BE2C (cell line): Measurements from ENCODE around the gene GPR55. TPM values are rescaled to one million over a fixed set of nuclear protein-coding genes. Genes with fewer than 3 reads are reported as not detected.
"Not testable (repeated sequence)": the region's sequence is repeated elsewhere in the genome, so short reads cannot be mapped to it uniquely, and the experiment has no call there.

Experiments
- DNase-seq: peaks from one replicate; pipeline ENCODE4 v3.0.0-alpha.2; 2020
- H3K27me3 ChIP-seq: fragments of 250-450 bp; sonication (Bioruptor Pico); 2 replicates; pipeline ENCODE4 v1.5.1; 2020; ENCODE audit warnings: mild to moderate bottlenecking
- H3K36me3 ChIP-seq: fragments of 250-450 bp; sonication (Bioruptor Pico); 2 replicates; pipeline ENCODE4 v1.5.1; 2020; ENCODE audit warnings: mild to moderate bottlenecking
- H3K4me1 ChIP-seq: fragments of 250-450 bp; sonication (Bioruptor Pico); 2 replicates; pipeline ENCODE4 v1.5.1; 2020
- H3K4me3 ChIP-seq: 2 replicates; pipeline ENCODE4 v1.5.1; 2011; ENCODE audit warnings: low read depth, low read length
- H3K9me3 ChIP-seq: fragments of 250-450 bp; sonication (Bioruptor Pico); 2 replicates; pipeline ENCODE4 v1.5.1; 2020
- polyA plus RNA-seq: library from polyadenylated mRNA; unstranded; fragments of >200 nt; gene quantifications from one replicate; pipeline ENCODE4 v1.2.1, GENCODE V29; 2012; ENCODE audit warnings: low read depth, missing spikeins; ENCODE audit not compliant: insufficient read length, insufficient read depth
- TF ChIP-seq, protein P1 (sequence below): IDR thresholded peaks from 2 replicates; pipeline ENCODE4 v1.5.1; 2012; ENCODE audit warnings: mild to moderate bottlenecking, low read depth, low read length

The GPR55 gene, protein sequence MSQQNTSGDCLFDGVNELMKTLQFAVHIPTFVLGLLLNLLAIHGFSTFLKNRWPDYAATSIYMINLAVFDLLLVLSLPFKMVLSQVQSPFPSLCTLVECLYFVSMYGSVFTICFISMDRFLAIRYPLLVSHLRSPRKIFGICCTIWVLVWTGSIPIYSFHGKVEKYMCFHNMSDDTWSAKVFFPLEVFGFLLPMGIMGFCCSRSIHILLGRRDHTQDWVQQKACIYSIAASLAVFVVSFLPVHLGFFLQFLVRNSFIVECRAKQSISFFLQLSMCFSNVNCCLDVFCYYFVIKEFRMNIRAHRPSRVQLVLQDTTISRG
- not detected for polyA plus RNA-seq

DNA sequence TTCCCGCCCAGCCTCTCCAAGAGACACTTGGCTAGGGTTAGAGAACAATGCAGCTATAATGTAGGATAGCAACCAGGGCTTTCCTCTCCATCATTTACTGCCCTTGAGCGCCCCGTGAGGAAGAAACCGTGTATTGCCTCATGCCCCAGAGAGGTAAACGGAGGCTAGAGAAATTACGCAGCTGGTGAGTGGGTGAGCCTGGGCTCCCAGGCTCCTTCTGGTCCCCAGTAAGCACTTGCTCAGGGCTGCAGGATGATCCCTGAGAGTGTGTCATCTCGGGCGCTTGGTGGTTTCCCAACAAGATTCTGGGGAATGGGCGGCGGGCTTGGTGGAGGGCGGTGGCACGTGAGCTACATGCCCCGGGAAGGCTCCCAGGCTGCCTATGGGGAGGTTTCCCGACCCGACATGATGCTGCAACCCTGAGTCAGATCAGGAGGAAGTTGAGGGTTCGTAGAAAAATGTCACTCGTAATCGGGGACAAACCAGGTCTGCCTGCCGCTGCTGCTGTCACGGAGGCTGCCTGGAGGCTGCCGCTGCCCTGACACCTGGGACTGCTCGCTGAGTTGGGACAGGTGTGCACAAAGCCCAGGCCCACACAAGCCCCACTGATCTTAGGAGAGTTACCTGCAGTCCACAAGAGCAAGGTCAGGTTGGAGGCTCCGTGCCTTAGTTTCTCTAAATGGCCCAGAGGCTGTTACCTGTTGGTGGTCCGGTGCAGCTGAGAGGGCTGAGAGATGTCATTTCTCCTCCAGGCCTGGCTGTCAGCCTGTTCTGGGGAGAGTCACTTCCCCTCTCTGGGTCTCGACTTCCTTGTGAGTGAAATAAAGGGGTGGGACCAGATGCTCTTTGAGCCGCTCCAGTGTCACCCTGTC, at the start of gene GPR55:
Gene GPR55 (minus strand): TSS at position 773 of the 872 bp plus-strand sequence. CDS start 14,280 bp downstream, outside the sequence.
- no peaks in the 10 kb centered on the region for H3K4me1 ChIP-seq
- H3K4me3 ChIP-seq, result no peak within 1 kb of the TSS
- H3K36me3 ChIP-seq, result no peaks in the 10 kb centered on the region
- DNase-seq, result no peak
- no peaks in the 10 kb centered on the region for H3K9me3 ChIP-seq
- no peaks in the 10 kb centered on the region for H3K27me3 ChIP-seq
- TF ChIP-seq, protein P1, sequence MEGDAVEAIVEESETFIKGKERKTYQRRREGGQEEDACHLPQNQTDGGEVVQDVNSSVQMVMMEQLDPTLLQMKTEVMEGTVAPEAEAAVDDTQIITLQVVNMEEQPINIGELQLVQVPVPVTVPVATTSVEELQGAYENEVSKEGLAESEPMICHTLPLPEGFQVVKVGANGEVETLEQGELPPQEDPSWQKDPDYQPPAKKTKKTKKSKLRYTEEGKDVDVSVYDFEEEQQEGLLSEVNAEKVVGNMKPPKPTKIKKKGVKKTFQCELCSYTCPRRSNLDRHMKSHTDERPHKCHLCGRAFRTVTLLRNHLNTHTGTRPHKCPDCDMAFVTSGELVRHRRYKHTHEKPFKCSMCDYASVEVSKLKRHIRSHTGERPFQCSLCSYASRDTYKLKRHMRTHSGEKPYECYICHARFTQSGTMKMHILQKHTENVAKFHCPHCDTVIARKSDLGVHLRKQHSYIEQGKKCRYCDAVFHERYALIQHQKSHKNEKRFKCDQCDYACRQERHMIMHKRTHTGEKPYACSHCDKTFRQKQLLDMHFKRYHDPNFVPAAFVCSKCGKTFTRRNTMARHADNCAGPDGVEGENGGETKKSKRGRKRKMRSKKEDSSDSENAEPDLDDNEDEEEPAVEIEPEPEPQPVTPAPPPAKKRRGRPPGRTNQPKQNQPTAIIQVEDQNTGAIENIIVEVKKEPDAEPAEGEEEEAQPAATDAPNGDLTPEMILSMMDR, result peak; percentile 55

DNA sequence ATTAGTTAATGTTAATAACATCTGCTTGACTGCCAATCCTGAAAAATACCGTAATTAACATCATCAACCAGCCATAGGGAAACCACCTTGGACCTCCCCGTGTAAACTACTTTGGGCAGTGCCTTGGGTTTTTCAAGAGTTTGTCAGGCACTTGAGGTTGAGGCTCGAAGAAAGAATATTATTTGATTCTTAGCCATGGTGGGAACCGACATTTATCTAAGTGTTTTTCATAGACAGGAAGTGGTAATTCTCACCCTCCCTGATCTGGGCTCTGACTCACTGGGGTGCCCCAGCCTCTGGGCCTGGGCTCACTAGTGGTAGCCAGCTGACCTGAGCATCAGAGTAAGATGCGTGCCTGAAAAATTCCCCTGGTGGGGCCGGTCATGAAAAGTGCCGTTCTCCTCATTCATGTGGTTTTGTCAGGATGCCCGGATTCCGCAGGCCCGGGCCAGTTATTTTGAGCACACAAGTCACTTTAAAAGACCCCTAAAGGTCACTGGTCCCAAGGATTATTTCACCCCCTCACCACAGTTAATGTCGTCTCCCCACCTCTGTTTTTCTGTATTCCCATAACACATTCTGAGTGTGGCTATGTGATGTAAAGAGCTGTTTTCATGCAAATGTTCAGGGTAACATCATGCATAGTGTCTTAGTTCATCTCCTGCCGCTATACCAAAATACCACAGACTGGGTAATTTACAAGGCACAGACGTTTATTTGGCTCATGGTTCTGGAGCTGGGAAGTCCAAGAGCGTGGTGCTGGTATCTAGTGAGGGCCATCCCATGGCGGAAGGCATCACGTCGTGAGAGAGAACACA, 49.3 kb upstream of the GPR55 start:
- Histone ChIP-seq H3K4me1 (no peaks in the 10 kb centered on the region), H3K4me3 (no peak overlapping the region), H3K9me3 (no peaks in the 10 kb centered on the region), H3K36me3 (no peaks in the 10 kb centered on the region), H3K27me3 (no peaks in the 10 kb centered on the region)
- TF ChIP-seq, protein P1, result no peak
- no peak for DNase-seq

DNA sequence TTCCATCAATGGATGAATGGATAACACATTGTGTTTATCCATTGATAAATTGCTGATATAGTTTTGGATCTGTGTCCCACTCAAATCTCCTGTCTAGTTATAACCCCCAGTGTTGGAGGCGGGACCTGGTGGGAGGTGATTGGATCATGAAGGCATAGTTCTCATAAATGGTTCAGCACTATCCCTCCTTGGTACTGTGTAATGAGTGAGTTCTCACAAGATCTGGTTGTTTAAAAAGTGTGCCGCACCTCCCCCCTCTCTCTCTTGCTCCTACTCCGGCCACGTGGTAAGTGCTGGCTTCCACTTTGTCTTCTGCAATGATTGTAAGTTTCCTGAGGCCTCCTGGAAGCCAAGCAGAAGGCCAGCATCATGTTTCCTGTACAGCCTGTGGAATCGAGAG, 47.0 kb upstream of the GPR55 start:
- H3K9me3 ChIP-seq, result no peaks in the 10 kb centered on the region
- DNase-seq, result no peak
- H3K36me3 ChIP-seq, result no peaks in the 10 kb centered on the region
- H3K27me3 ChIP-seq, result no peaks in the 10 kb centered on the region
- no peak overlapping the region for H3K4me3 ChIP-seq
- TF ChIP-seq, protein P1, result no peak
- no peaks in the 10 kb centered on the region for H3K4me1 ChIP-seq

DNA sequence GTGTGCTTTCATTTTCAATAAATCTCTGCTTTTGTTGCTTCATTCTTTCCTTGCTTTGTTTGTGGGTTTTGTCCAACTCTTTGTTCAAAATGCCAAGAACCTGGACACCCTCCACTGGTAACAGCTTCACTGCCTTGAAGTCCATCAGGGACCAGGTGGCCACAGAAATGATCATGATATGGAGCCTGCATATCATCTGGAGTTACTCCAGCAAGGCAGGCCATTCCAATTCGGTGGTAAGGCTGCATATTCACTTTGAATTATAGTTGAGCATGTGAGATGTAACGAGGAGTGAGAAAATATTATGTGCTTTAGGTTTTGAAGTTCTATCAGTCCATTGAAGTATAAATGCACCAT, 44.6 kb upstream of the GPR55 start:
- H3K9me3 ChIP-seq, result no peaks in the 10 kb centered on the region
- no peaks in the 10 kb centered on the region for H3K36me3 ChIP-seq
- DNase-seq, result no peak
- H3K4me3 ChIP-seq, result no peak overlapping the region
- H3K27me3 ChIP-seq, result no peaks in the 10 kb centered on the region
- H3K4me1 ChIP-seq, result no peaks in the 10 kb centered on the region
- TF ChIP-seq, protein P1, result no peak

DNA sequence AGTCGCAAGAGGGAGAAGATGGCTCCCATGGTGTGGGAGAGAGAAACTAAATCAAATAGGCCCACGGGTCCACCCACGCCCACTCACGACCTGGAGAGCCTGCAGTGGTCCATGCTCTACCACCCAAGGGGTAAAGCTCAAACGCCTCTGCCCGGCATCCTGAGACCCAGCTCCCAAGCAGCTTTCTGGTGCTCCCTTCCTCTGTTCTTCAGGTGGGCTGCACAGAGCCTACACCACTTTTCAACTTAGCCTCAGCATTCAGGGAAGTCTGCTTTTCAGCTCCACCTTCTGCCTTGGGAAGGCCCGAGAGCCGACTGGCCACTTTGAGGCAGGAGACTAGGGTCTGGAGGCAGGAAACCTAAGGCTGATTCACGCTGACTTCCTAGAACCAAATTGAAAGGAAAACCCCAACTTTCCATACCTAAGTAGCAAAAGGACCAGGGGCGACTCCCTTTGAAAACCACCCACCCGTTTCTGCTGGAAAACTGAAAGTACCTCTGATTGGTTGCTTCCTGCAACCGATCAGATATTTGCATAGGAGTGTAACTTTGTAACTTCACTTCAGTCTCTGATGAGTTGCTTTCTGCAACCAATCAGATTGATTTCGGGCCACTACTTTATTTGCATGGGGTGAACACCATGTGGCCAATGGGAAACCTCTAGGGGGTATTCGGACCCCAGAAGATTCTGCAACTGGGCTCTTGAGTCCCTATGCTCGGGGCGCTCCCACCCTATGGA, 44.0 kb upstream of the GPR55 start:
- DNase-seq, result no peak
- TF ChIP-seq, protein P1, result no peak
- Histone ChIP-seq H3K27me3 (no peaks in the 10 kb centered on the region), H3K4me1 (no peaks in the 10 kb centered on the region), H3K4me3 (peak overlapping the region; percentile 22; the same call in 1 of the 2 replicates), H3K9me3 (no peaks in the 10 kb centered on the region), H3K36me3 (no peaks in the 10 kb centered on the region)

DNA sequence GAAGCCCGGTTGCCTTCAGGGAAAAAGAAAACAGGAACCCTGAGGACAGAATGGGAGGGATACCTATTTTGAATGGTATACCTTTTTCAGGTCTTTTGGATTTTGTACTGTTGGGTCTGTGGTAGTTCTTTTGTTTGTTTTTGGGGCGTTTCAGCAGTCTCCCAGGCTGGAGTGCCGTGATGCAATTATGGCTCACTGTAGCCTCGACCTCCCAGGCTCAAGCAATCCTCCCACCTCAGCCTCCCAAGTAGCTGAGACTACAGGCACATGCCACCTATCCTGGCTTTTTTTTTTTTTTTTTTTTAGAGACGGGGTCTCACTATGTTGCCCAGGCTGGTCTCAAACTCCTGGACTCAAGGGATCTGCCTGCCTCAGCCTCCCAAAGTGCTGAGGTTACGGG, 43.3 kb upstream of the GPR55 start:
- not testable (repeated sequence) for H3K4me1 ChIP-seq, H3K36me3 ChIP-seq, H3K4me3 ChIP-seq, H3K9me3 ChIP-seq, DNase-seq, H3K27me3 ChIP-seq
